T-helper 1 cell treated with Interleukin-12 subunit alpha and Interleukin-12 subunit beta and Interleukin-4 antibody, amounts not matched to agents 30 μg/mL and 1 μg/mL, for 36 hours (primary cell): Measurements from ENCODE around the gene GNB4.

Source experiments
- H3K27ac Mint-ChIP-seq: one replicate; pipeline ENCODE4 v1.8.0; 2021; ENCODE audit warnings: mild to moderate bottlenecking, mixed read lengths
- H3K27me3 Mint-ChIP-seq: one replicate; pipeline ENCODE4 v1.8.0; 2021; ENCODE audit warnings: low read depth, mixed read lengths
- H3K36me3 Mint-ChIP-seq: one replicate; pipeline ENCODE4 v1.8.0; 2021; ENCODE audit warnings: low read depth, mixed read lengths
- H3K4me1 Mint-ChIP-seq: one replicate; pipeline ENCODE4 v1.8.0; 2021; ENCODE audit warnings: low read depth, mixed read lengths
- H3K4me3 Mint-ChIP-seq: one replicate; pipeline ENCODE4 v1.8.0; 2021; ENCODE audit warnings: mild to moderate bottlenecking, moderate library complexity, mixed read lengths
- H3K9me3 Mint-ChIP-seq: one replicate; pipeline ENCODE4 v1.8.0; 2021; ENCODE audit warnings: mixed read lengths

GNB4 gene

GRCh38 chr3:179363332-179363731 lies 87.9 kb downstream of the GNB4 start:
- Mint-ChIP-seq H3K27me3 (no peaks in the 10 kb centered on the region), H3K4me3 (no peak overlapping the region), H3K27ac (no peak overlapping the region), H3K36me3 (peaks cover 33% of the 10 kb centered on the region), H3K4me1 (no peaks in the 10 kb centered on the region), H3K9me3 (no peaks in the 10 kb centered on the region)

GRCh38 chr3:179355996-179356395 lies 95.3 kb downstream of the GNB4 start:
- Mint-ChIP-seq H3K36me3 (peaks cover 54% of the 10 kb centered on the region), H3K4me3 (no peak overlapping the region), H3K27me3 (no peaks in the 10 kb centered on the region), H3K4me1 (peaks cover 12% of the 10 kb centered on the region), H3K9me3 (no peaks in the 10 kb centered on the region), H3K27ac (no peak overlapping the region)

GRCh38 chr3:179348325-179349013 lies 102.8 kb downstream of the GNB4 start:
- H3K27me3 Mint-ChIP-seq, result no peaks in the 10 kb centered on the region
- H3K9me3 Mint-ChIP-seq, result no peaks in the 10 kb centered on the region
- peaks cover 20% of the 10 kb centered on the region for H3K4me1 Mint-ChIP-seq
- H3K4me3 Mint-ChIP-seq, result peak overlapping the region; percentile 98
- peaks cover 17% of the 10 kb centered on the region for H3K36me3 Mint-ChIP-seq
- H3K27ac Mint-ChIP-seq, result peak overlapping the region; percentile 94

- H3K9me3 Mint-ChIP-seq, result no peaks in the 10 kb centered on the region
- H3K36me3 Mint-ChIP-seq, result peaks cover 13% of the 10 kb centered on the region
- H3K4me3 Mint-ChIP-seq, result peak within 1 kb of the TSS; percentile 98
- H3K27ac Mint-ChIP-seq, result peak within 1 kb of the TSS; percentile 94
- H3K27me3 Mint-ChIP-seq, result no peaks in the 10 kb centered on the region
- H3K4me1 Mint-ChIP-seq, result peaks cover 20% of the 10 kb centered on the region
Observed at GRCh38 chr3:179347345-179348194, 103.7 kb downstream of the GNB4 start, which contains the start of gene MFN1. Gene MFN1 (plus strand): TSS chr3:179347709. CDS start chr3:179348852, 1,143 bp downstream.
